Gastroesophageal sphincter (tissue), 3 donors: ENCODE data around the gene DYRK1A.

Source experiments
- EP300 ChIP-seq: sonication (generic); formaldehyde crosslinking; IDR thresholded peaks from one replicate; pipeline ENCODE4 v1.6.1; 2017; ENCODE audit warnings: antibody characterized with exemption, mild to moderate bottlenecking
- POLR2A ChIP-seq, 2 donors: fragments of 450-650 bp; IDR thresholded peaks; one replicate each; pipeline ENCODE4 v1.6.1; 2017; ENCODE audit warnings: antibody characterized with exemption in 2 of 2, mild to moderate bottlenecking in 2 of 2, moderate library complexity in 1 of 2
- POLR2AphosphoS5 ChIP-seq: sonication (generic); formaldehyde crosslinking; IDR thresholded peaks from one replicate; pipeline ENCODE4 v1.6.1; 2017; ENCODE audit warnings: antibody characterized with exemption
- TF ChIP-seq, protein P1 (sequence below), 4 experiments: fragments of 200-600 bp in 2 of 4; fragments of 450-650 bp in 2 of 4; sonication (generic) in 1 of 4; IDR thresholded peaks; one replicate each; pipeline ENCODE4 v1.5.1; 2017 to 2019; ENCODE audit warnings: antibody characterized with exemption in 4 of 4, mild to moderate bottlenecking in 2 of 4, moderate library complexity in 2 of 4

DNA sequence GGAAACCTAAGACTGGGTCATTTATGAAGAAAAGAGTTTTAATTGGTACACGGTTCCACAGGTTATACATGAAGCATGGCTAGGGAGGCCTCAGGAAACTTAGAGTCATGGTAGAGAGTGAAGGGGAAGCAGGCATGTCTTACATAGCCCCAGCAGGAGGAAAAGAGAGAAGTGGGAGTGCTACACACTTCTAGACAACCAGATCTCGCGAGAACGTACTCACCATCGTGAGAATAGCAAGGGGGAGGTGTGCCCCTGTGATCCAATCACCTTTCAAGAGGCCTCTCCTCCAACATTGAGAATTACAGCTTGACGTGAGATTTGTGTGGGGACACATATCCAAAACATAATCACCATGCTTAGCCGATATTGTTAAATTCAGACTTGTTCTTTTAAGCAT, 62.8 kb downstream of the DYRK1A start:
- TF ChIP-seq, protein P1, sequence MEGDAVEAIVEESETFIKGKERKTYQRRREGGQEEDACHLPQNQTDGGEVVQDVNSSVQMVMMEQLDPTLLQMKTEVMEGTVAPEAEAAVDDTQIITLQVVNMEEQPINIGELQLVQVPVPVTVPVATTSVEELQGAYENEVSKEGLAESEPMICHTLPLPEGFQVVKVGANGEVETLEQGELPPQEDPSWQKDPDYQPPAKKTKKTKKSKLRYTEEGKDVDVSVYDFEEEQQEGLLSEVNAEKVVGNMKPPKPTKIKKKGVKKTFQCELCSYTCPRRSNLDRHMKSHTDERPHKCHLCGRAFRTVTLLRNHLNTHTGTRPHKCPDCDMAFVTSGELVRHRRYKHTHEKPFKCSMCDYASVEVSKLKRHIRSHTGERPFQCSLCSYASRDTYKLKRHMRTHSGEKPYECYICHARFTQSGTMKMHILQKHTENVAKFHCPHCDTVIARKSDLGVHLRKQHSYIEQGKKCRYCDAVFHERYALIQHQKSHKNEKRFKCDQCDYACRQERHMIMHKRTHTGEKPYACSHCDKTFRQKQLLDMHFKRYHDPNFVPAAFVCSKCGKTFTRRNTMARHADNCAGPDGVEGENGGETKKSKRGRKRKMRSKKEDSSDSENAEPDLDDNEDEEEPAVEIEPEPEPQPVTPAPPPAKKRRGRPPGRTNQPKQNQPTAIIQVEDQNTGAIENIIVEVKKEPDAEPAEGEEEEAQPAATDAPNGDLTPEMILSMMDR (IDR thresholded peaks at IDR 0.05), result no peak
- TF ChIP-seq POLR2AphosphoS5 (no peak), POLR2A (IDR thresholded peaks at IDR 0.05) (no peak), EP300 (no peak)
